PC-3 (cell line): ENCODE data around the gene KRTAP5-4.
"Not testable (repeated sequence)": the region's sequence is repeated elsewhere in the genome, so short reads cannot be mapped to it uniquely, and the experiment has no call there.

Source experiments
- EZH2 ChIP-seq: fragments of 300-600 bp; sonication (generic); IDR thresholded peaks from one replicate; pipeline ENCODE4 v1.6.1; 2017; ENCODE audit warnings: antibody characterized with exemption, mild to moderate bottlenecking, low read length; ENCODE audit not compliant: unreplicated experiment
- EZH2phosphoT487 ChIP-seq: fragments of 300-600 bp; sonication (generic); IDR thresholded peaks from 2 replicates; pipeline ENCODE4 v1.6.1; 2018; ENCODE audit warnings: mild to moderate bottlenecking, antibody characterized with exemption, low read length, borderline replicate concordance
- TF ChIP-seq, protein P1 (sequence below): fragments of 300-600 bp; sonication (generic); conservative IDR thresholded peaks from 2 replicates; pipeline ENCODE4 v1.5.1; 2017; ENCODE audit warnings: antibody characterized with exemption, low read depth, mild to moderate bottlenecking, low read length

DNA sequence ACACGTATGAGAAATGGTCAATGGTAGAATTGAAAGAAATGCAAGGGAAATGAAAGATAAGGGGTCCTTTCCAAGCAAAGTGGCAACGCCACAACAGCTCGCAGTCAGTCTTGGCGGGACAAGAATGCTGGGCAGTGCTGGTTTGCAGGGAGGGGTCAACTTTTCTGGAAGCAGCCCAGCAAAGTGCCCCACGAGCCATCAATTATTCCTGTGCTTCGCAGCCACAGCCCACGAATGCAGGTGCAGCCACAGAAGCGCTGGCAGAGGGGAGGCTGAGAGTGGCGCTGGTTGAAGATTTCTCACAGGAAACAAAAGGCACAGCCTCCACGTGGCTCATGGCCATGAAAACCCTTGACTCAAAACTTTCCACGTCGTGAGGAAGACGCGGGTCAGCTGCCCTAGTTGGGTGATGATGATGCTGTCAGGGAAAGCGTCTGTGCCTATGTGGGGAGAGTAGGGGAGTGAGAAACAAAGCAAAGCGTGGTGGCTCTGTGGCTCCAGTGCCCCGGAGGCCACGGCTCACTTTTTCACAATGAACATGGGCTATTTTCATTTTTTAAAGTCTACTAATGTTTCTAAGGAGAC lies 40.9 kb upstream of the KRTAP5-4 start:
- TF ChIP-seq, protein P1, sequence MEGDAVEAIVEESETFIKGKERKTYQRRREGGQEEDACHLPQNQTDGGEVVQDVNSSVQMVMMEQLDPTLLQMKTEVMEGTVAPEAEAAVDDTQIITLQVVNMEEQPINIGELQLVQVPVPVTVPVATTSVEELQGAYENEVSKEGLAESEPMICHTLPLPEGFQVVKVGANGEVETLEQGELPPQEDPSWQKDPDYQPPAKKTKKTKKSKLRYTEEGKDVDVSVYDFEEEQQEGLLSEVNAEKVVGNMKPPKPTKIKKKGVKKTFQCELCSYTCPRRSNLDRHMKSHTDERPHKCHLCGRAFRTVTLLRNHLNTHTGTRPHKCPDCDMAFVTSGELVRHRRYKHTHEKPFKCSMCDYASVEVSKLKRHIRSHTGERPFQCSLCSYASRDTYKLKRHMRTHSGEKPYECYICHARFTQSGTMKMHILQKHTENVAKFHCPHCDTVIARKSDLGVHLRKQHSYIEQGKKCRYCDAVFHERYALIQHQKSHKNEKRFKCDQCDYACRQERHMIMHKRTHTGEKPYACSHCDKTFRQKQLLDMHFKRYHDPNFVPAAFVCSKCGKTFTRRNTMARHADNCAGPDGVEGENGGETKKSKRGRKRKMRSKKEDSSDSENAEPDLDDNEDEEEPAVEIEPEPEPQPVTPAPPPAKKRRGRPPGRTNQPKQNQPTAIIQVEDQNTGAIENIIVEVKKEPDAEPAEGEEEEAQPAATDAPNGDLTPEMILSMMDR, result not testable (repeated sequence)
- TF ChIP-seq EZH2, EZH2phosphoT487: not testable (repeated sequence)
